ENCODE results near the gene HDAC9. TPM values are rescaled to one million over a fixed set of nuclear protein-coding genes. Genes with fewer than 3 reads are reported as not detected.

The HDAC9 gene
- total RNA-seq, 1 donor from 2014 or later: 27.6 TPM

DNA sequence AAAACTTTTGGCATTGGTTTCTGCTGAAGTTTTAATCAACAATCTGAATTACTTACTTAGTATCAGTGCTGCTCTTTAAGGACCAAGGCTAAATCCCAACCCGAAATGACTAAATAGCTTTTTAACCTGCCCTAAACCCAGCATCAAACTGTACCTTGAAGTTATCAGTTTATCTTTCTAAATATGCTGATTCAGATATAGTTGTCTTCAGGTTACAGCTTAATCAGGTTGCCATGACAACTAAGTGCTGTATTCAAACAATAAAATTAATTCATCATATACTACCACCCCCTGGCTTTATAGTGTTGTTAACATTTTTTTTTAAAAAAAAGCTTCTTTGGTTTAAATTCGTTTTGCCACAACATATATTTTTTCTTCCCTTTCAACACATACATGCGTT is 382.3 kb downstream of the HDAC9 start:
- Mint-ChIP-seq H3K4me3 (ENCODE audit: unreplicated experiment) (no peak overlapping the region), H3K36me3 (ENCODE audit: low read depth, unreplicated experiment) (no peaks in the 10 kb centered on the region), H3K9me3 (ENCODE audit: unreplicated experiment) (no peaks in the 10 kb centered on the region), H3K4me1 (ENCODE audit: low read depth, unreplicated experiment) (no peaks in the 10 kb centered on the region), H3K27me3 (ENCODE audit: low read depth, unreplicated experiment) (no peaks in the 10 kb centered on the region), H3K27ac (ENCODE audit: unreplicated experiment) (no peak overlapping the region)
- Histone ChIP-seq H3K4me2 (ENCODE audit: low read length) (no peak overlapping the region), H3K4me1 (ENCODE audit: insufficient read depth, low read length) (no peaks in the 10 kb centered on the region), H3K9me3 (ENCODE audit: insufficient read depth, low read depth, low read length) (no peaks in the 10 kb centered on the region), H3K9ac (ENCODE audit: low read length) (no peak overlapping the region), H4K20me1 (ENCODE audit: insufficient read depth, low read length) (no peaks in the 10 kb centered on the region), H3K27ac (ENCODE audit: low read depth, low read length) (no peak overlapping the region), H2AFZ (ENCODE audit: low read depth, low read length) (no peak overlapping the region), H3K36me3 (ENCODE audit: insufficient read depth, low read length) (no peaks in the 10 kb centered on the region), H3K79me2 (ENCODE audit: insufficient read depth, low read length) (no peaks in the 10 kb centered on the region), H3K4me3 (ENCODE audit: insufficient read depth, low read depth, low read length) (no peak overlapping the region), H3K27me3 (ENCODE audit: insufficient read depth, low read length) (no peaks in the 10 kb centered on the region)
- FAIRE-seq: no peak
- TF ChIP-seq EZH2 (IDR thresholded peaks at IDR 0.05; ENCODE audit: insufficient read depth, low read length): no peak
- TF ChIP-seq, protein P1, sequence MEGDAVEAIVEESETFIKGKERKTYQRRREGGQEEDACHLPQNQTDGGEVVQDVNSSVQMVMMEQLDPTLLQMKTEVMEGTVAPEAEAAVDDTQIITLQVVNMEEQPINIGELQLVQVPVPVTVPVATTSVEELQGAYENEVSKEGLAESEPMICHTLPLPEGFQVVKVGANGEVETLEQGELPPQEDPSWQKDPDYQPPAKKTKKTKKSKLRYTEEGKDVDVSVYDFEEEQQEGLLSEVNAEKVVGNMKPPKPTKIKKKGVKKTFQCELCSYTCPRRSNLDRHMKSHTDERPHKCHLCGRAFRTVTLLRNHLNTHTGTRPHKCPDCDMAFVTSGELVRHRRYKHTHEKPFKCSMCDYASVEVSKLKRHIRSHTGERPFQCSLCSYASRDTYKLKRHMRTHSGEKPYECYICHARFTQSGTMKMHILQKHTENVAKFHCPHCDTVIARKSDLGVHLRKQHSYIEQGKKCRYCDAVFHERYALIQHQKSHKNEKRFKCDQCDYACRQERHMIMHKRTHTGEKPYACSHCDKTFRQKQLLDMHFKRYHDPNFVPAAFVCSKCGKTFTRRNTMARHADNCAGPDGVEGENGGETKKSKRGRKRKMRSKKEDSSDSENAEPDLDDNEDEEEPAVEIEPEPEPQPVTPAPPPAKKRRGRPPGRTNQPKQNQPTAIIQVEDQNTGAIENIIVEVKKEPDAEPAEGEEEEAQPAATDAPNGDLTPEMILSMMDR (IDR thresholded peaks at IDR 0.05; ENCODE audit: insufficient read depth, low read depth, low read length): no peak
- no peak for DNase-seq (ENCODE audit: low read depth)

DNA sequence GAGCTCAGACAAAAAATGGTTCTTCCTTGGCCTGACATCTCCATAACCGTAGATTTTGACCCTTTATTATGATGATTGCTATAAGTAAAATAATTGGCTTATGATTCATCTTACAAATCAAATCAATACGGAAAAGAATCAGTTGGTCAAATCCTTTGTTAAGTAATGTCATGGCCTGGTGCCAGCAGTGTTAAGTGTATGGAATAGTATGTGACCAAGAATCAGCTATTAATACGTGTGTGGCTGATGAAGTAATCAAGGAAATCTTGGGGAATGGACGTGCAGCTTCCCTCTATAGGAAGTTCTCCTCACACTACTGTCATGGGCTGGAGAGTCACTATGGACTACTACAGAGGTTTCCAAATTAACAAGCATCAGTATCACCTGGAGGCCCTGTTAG is 391.3 kb downstream of the HDAC9 start:
- H3K4me3 Mint-ChIP-seq (ENCODE audit: unreplicated experiment): no peak overlapping the region
- no peaks in the 10 kb centered on the region for H3K36me3 Mint-ChIP-seq (ENCODE audit: low read depth, unreplicated experiment)
- DNase-seq (ENCODE audit: low read depth) (no peak), FAIRE-seq (no peak)
- no peak for TF ChIP-seq EZH2 (IDR thresholded peaks at IDR 0.05; ENCODE audit: insufficient read depth, low read length)
- TF ChIP-seq, protein P1 (IDR thresholded peaks at IDR 0.05; ENCODE audit: insufficient read depth, low read depth, low read length): no peak
- H3K4me1 Mint-ChIP-seq (ENCODE audit: low read depth, unreplicated experiment): no peaks in the 10 kb centered on the region
- H3K4me1 ChIP-seq (ENCODE audit: insufficient read depth, low read length): peaks cover 4% of the 10 kb centered on the region
- no peak overlapping the region for H3K4me2 ChIP-seq (ENCODE audit: low read length)
- H2AFZ ChIP-seq (ENCODE audit: low read depth, low read length): no peak overlapping the region
- no peak overlapping the region for H3K27ac ChIP-seq (ENCODE audit: low read depth, low read length)
- no peaks in the 10 kb centered on the region for H3K9me3 ChIP-seq (ENCODE audit: insufficient read depth, low read depth, low read length)
- H3K27me3 ChIP-seq (ENCODE audit: insufficient read depth, low read length): no peaks in the 10 kb centered on the region
- H3K9ac ChIP-seq (ENCODE audit: low read length): no peak overlapping the region
- H3K27ac Mint-ChIP-seq (ENCODE audit: unreplicated experiment): no peak overlapping the region
- H3K79me2 ChIP-seq (ENCODE audit: insufficient read depth, low read length): no peaks in the 10 kb centered on the region
- no peaks in the 10 kb centered on the region for H3K9me3 Mint-ChIP-seq (ENCODE audit: unreplicated experiment)
- H3K4me3 ChIP-seq (ENCODE audit: insufficient read depth, low read depth, low read length): no peak overlapping the region
- no peaks in the 10 kb centered on the region for H3K36me3 ChIP-seq (ENCODE audit: insufficient read depth, low read length)
- no peaks in the 10 kb centered on the region for H4K20me1 ChIP-seq (ENCODE audit: insufficient read depth, low read length)
- no peaks in the 10 kb centered on the region for H3K27me3 Mint-ChIP-seq (ENCODE audit: low read depth, unreplicated experiment)

DNA sequence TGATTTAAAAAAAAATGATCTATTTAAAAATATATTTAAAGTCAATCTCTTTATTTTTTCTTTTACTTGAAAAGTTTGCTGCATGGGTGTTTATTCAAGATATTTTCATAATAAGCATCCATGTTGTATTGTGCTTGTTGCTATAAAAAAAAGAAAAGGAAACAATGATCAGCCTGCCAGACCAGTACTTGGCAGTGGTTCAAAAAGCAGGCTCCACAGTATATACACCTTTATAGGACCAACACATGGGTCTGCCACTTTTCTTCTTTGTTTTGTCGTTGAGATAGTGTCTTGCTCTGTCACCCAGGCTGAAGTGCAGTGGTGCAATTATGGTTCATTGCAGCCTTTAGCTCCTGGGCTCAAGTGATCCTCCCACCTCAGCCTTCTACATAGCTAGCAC is 393.9 kb downstream of the HDAC9 start:
- FAIRE-seq (peak; percentile 47), DNase-seq (ENCODE audit: low read depth) (no peak)
- Mint-ChIP-seq H3K27me3 (ENCODE audit: low read depth, unreplicated experiment) (no peaks in the 10 kb centered on the region), H3K36me3 (ENCODE audit: low read depth, unreplicated experiment) (no peaks in the 10 kb centered on the region), H3K4me1 (ENCODE audit: low read depth, unreplicated experiment) (no peaks in the 10 kb centered on the region), H3K4me3 (ENCODE audit: unreplicated experiment) (no peak overlapping the region), H3K27ac (ENCODE audit: unreplicated experiment) (no peak overlapping the region), H3K9me3 (ENCODE audit: unreplicated experiment) (no peaks in the 10 kb centered on the region)
- no peak overlapping the region for H3K4me2 ChIP-seq (ENCODE audit: low read length)
- no peak overlapping the region for H3K4me3 ChIP-seq (ENCODE audit: insufficient read depth, low read depth, low read length)
- H2AFZ ChIP-seq (ENCODE audit: low read depth, low read length): no peak overlapping the region
- H4K20me1 ChIP-seq (ENCODE audit: insufficient read depth, low read length): no peaks in the 10 kb centered on the region
- H3K9me3 ChIP-seq (ENCODE audit: insufficient read depth, low read depth, low read length): no peaks in the 10 kb centered on the region
- H3K9ac ChIP-seq (ENCODE audit: low read length): no peak overlapping the region
- no peaks in the 10 kb centered on the region for H3K79me2 ChIP-seq (ENCODE audit: insufficient read depth, low read length)
- H3K27ac ChIP-seq (ENCODE audit: low read depth, low read length): no peak overlapping the region
- H3K4me1 ChIP-seq (ENCODE audit: insufficient read depth, low read length): peaks cover 4% of the 10 kb centered on the region
- no peak for TF ChIP-seq EZH2 (IDR thresholded peaks at IDR 0.05; ENCODE audit: insufficient read depth, low read length)
- no peaks in the 10 kb centered on the region for H3K27me3 ChIP-seq (ENCODE audit: insufficient read depth, low read length)
- no peaks in the 10 kb centered on the region for H3K36me3 ChIP-seq (ENCODE audit: insufficient read depth, low read length)

Data from astrocyte (in vitro differentiated cells and primary cell).